Hippocampal formation (tissue), 2 donors: ENCODE measurements around the gene AUTS2.

Source experiments
- DNase-seq, 2 donors: peaks; one replicate each; lab custom pipeline; 2025; lab: John Stamatoyannopoulos, UW

Gene AUTS2

GRCh38 chr7:70035519-70035918 lies 437.2 kb downstream of the AUTS2 start:
- no peak for DNase-seq

- no peak for DNase-seq
Measured at GRCh38 chr7:70035955-70036354, 437.7 kb downstream of the AUTS2 start.

- DNase-seq = no peak
Measured at GRCh38 chr7:70036695-70037094, 438.4 kb downstream of the AUTS2 start.

GRCh38 chr7:70037171-70037933 lies 439.1 kb downstream of the AUTS2 start:
- no peak for DNase-seq

GRCh38 chr7:70040051-70040450 lies 441.8 kb downstream of the AUTS2 start:
- no peak for DNase-seq

- DNase-seq = peak in 1 of 2 donors; percentile 53
Measured at GRCh38 chr7:70040970-70041766, 442.9 kb downstream of the AUTS2 start.

GRCh38 chr7:70042533-70042932 lies 444.3 kb downstream of the AUTS2 start:
- DNase-seq = no peak

GRCh38 chr7:70043015-70043538 lies 444.8 kb downstream of the AUTS2 start:
- no peak for DNase-seq

GRCh38 chr7:70044064-70044463 lies 445.8 kb downstream of the AUTS2 start:
- DNase-seq = no peak

- DNase-seq = no peak
Measured at GRCh38 chr7:70044525-70044924, 446.2 kb downstream of the AUTS2 start.

GRCh38 chr7:70044981-70045380 lies 446.7 kb downstream of the AUTS2 start:
- no peak for DNase-seq

GRCh38 chr7:70047384-70047783 lies 449.1 kb downstream of the AUTS2 start:
- DNase-seq = no peak

- no peak for DNase-seq
Measured at GRCh38 chr7:70047891-70048448, 449.7 kb downstream of the AUTS2 start.

- no peak for DNase-seq
Measured at GRCh38 chr7:70051726-70052125, 453.5 kb downstream of the AUTS2 start.

- DNase-seq = no peak
Measured at GRCh38 chr7:70052691-70053090, 454.4 kb downstream of the AUTS2 start.

GRCh38 chr7:70053421-70053820 lies 455.1 kb downstream of the AUTS2 start:
- no peak for DNase-seq

GRCh38 chr7:70053989-70054388 lies 455.7 kb downstream of the AUTS2 start:
- DNase-seq = no peak

- no peak for DNase-seq
Measured at GRCh38 chr7:70056363-70056762, 458.1 kb downstream of the AUTS2 start.

GRCh38 chr7:70060298-70061068 lies 462.2 kb downstream of the AUTS2 start:
- DNase-seq = no peak

GRCh38 chr7:70063371-70063770 lies 465.1 kb downstream of the AUTS2 start:
- DNase-seq = no peak

GRCh38 chr7:70063927-70064326 lies 465.7 kb downstream of the AUTS2 start:
- DNase-seq = no peak

GRCh38 chr7:70066844-70067243 lies 468.6 kb downstream of the AUTS2 start:
- no peak for DNase-seq
